ENCODE measurements around the gene KLB.
"Not testable (repeated sequence)": the region's sequence is repeated elsewhere in the genome, so short reads cannot be mapped to it uniquely, and the experiment has no call there.

The KLB gene

DNA sequence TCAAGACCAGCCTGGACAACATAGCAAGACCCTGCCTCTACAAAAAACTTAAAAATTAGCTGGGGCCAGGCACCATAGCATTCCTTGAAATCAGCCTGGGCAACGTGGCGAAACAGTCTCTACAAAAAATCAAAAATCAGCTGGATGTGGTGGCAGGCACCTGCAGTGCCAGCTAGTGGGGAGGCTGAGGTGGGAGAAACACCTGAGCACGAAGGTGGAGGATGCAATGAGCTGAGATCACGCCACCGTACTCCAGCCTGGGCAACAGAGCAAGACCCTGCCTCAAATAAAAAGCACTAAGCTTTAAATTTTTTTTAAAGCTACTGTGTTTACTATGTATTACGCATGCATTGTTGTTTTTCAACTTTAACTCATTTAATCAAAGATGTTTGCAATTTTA is 48.8 kb downstream of the KLB start:
- H3K4me3 ChIP-seq (ENCODE audit: low read length), result no peak overlapping the region
- TF ChIP-seq, protein P1, sequence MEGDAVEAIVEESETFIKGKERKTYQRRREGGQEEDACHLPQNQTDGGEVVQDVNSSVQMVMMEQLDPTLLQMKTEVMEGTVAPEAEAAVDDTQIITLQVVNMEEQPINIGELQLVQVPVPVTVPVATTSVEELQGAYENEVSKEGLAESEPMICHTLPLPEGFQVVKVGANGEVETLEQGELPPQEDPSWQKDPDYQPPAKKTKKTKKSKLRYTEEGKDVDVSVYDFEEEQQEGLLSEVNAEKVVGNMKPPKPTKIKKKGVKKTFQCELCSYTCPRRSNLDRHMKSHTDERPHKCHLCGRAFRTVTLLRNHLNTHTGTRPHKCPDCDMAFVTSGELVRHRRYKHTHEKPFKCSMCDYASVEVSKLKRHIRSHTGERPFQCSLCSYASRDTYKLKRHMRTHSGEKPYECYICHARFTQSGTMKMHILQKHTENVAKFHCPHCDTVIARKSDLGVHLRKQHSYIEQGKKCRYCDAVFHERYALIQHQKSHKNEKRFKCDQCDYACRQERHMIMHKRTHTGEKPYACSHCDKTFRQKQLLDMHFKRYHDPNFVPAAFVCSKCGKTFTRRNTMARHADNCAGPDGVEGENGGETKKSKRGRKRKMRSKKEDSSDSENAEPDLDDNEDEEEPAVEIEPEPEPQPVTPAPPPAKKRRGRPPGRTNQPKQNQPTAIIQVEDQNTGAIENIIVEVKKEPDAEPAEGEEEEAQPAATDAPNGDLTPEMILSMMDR (conservative IDR thresholded peaks at IDR 0.05; ENCODE audit: low read depth, low read length), result no peak
- DNase-seq (ENCODE audit: low read depth), result no peak

DNA sequence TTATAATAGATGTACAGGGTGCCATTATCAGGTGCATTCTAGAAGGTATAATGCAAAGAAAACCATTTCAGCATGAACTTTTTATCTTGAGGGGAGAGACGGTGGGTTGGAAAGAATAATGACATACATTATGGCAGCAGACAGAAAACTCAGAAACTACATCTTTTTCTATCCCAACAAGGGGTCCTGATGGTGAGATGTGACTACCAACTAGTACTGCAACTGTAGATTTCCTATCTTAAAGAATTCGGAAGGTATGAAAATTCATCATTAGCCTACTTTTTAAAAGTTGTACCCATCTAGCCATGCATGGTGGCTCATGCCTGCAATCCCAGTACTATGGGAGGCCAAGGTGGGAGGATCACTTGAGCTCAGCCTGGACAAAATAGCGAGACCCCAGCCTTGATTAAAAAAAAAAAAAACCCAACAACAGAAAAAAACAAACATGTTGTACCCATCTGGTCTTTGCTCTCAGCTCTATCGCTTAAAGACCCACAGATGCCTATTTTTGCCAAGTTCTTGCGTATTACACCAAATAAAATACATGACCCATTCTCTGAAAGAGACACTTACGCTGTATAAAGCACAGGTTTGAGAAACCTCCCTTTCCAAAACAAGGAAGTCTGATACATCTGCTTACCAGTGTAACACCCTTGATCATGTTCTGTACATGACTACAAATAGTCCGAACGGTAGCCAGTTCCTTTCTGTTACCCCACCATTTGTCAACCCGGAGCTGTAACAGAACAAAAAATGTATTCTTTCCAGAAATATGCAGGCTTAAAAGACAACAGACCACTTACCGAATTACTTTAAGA is 50.4 kb downstream of the KLB start:
- no peak for DNase-seq (ENCODE audit: low read depth)
- TF ChIP-seq, protein P1 (conservative IDR thresholded peaks at IDR 0.05; ENCODE audit: low read depth, low read length), result no peak
- peak overlapping the region; percentile 98 for H3K4me3 ChIP-seq (ENCODE audit: low read length)

DNA sequence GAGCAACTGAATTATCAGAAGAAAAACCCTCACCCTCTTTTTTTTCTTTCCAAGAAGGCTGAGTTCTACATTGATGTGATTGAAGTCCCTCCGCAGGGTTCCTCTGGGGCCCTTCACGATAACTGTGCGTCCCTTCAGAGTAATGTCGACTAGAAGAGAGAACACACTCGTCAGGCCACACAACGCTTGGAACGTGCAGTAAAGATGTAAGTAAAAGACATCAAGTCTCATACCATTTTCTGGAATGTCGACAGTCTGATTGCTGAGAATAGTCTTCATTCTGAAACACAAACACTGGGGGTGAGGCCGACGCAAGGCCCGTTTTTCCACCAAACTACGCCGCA is 51.4 kb downstream of the KLB start:
- DNase-seq (ENCODE audit: low read depth), result not testable (repeated sequence)
- H3K4me3 ChIP-seq (ENCODE audit: low read length), result peak overlapping the region; percentile 98

DNA sequence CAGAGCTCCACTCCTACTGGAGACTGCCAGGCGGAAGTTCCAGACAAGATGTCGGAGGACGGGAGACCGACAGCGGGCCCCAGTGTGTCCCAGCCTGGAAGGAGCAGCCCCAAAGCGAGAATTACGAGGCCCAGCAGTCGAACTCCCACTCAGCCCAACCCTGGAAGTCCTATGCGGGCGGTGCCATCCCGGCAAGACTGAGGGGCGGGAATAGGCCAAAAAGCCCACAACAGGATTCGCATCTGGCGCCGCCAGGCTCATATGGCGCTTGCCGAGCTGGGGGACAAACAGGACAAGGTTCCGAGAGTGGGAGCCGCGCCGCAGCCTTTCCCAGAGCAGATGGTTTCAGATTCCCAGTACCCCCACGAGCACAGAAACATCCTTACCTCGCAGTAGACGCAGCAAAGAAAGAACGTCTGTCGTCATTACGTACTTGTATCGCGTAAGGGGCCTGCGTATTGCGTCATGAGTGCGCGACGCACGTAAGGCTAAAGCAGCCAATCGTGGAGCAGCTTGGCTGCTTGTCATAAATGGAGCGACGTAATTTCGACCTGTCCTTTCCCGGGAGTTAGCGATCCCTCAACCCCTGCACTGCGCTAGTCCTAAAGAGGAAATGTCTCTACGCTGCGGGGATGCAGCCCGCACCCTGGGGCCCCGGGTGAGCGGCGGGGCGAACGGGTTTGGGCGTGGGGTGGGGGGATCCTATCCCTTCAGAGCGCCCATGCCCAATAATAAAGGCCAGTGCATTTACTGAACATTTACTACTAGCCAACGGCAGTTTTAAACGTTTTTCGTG is 52.0 kb downstream of the KLB start, which contains the start of the genes LIAS and RPL9:
TSS of gene LIAS (plus strand) at position 552 of the 796 bp plus-strand sequence. CDS start at position 614, 62 bp downstream.
TSS of gene RPL9 (minus strand) at position 418 of the 796 bp plus-strand sequence. CDS start 483 bp downstream, outside the sequence.
- peak; percentile 99 for DNase-seq (ENCODE audit: low read depth)
- peak within 1 kb of the TSS; percentile 98 for H3K4me3 ChIP-seq (ENCODE audit: low read length)
- TF ChIP-seq, protein P1 (conservative IDR thresholded peaks at IDR 0.05; ENCODE audit: low read depth, low read length), result no peak

DNA sequence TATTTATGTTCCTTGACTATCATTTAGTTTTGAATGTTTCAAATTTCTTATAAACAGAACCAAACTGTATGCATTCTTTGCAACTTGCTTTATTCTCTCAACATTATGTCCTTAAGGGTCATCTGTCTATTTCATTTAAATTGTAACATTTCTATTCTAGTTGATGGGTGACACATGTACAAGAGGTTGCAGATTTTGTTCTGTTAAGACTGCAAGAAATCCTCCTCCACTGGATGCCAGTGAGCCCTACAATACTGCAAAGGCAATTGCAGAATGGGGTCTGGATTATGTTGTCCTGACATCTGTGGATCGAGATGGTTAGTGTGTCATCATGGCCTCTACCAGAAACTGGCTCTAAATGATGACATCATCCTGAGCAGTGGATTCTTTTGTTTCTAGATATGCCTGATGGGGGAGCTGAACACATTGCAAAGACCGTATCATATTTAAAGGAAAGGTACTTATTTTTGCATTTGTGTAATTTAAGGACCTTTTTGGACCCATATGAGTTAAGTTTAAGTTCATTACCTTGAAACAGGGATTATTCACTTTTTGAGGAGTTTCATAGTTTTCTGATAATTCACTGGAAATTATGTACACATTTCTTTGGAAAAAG is 58.3 kb downstream of the KLB start:
- no peak overlapping the region for H3K4me3 ChIP-seq (ENCODE audit: low read length)
- TF ChIP-seq, protein P1 (conservative IDR thresholded peaks at IDR 0.05; ENCODE audit: low read depth, low read length), result peak; percentile 25
- no peak for DNase-seq (ENCODE audit: low read depth)

DNA sequence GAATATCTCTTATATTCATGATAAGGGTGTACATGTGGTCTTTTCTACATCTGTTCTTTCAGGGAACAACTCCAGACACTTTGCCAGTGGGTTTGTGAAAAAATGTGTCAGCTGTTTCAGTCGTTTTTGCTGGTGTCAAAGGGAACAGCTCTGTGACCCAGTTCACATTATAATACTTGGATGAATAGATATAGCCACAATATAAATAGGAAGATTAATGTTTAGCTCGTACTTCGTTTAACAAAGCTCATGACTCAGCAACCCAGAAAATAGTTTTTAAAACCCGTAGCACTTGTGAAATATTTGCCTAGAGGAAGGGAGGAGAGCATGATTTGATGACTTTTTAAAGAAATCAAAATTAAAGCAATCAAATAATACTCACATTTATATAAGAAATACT is 60.0 kb downstream of the KLB start:
- H3K4me3 ChIP-seq (ENCODE audit: low read length), result no peak overlapping the region
- no peak for DNase-seq (ENCODE audit: low read depth)
- TF ChIP-seq, protein P1 (conservative IDR thresholded peaks at IDR 0.05; ENCODE audit: low read depth, low read length), result no peak

DNA sequence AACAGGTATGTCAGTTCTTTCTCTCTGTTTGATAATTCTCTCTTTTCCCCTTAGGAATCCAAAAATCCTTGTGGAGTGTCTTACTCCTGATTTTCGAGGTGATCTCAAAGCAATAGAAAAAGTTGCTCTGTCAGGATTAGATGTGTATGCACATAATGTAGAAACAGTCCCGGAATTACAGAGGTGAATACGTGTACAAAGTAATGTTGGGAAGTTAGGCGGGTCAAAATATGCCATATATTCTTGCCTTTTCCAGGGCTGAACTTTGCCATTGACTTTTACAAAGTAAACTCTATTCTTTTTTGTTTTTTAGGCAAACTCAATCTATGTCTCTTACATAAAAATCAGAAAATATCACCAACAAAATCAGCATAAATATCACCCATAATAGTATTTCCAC is 60.7 kb downstream of the KLB start:
- H3K4me3 ChIP-seq (ENCODE audit: low read length), result no peak overlapping the region
- TF ChIP-seq, protein P1 (conservative IDR thresholded peaks at IDR 0.05; ENCODE audit: low read depth, low read length), result no peak
- DNase-seq (ENCODE audit: low read depth), result no peak

Measured in retinal pigment epithelial cell (primary cell).